Measurements from ENCODE around the gene NTM.
A peak's percentile ranks its signal among the peaks of the same experiment; 100 is the strongest.

Gene NTM

DNA sequence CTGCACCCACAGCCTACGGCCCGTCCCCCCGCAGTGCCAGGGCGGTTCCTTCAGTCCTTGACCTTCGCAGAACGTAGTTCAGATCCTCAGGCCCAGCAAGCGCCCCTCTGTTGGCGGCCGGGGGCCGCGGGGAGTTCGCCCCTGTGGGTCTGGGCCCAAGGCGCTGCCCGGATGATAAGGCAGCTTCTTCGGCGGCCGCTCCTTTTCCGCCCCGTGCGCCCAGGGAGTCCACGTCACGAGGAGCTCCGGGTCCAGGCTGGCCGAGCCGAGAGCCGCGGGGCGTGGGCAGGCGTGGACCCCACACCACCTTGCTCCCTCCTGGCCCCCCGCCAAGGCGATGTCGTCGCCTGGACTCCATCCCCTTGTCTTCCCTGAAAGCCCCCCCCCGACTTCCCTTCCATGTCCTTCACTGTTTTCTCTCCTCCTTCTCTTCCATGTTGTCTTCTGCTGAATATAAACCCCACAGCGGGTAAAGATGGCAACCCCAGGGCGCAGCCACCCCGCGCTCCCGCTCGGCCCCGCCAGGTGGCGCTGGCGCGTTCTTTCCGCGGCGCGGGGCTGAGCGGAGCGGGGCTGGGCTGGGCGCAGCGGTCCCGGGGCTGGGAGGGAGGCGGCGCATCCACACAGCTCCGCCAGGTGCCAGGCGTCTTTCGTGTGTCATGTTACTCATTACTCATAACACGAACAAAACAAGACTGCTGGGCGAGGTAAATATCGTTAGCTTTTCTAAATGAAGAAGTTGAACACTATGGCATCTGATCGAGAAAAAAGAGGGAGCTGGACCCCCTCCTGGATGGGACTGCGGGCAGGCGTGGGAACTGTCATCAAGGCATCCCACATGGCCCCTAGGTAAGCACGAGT lies 321.0 kb downstream of the NTM start:
- CTCF ChIA-PET = interaction anchor here (0.6 to 1.2 kb wide), 18 partner anchors 8 to 545 kb away, joined by 3 to 6 read pairs (median 4); no protein-coding TSS in a partner anchor
- Histone ChIP-seq H3K27ac (ENCODE audit: extremely low read depth, low read depth, low read length) (no peak overlapping the region), H3K4me1 (ENCODE audit: control insufficient read depth, insufficient read depth, low read length) (no peaks in the 10 kb centered on the region; the same call in 1 of the 2 replicates), H3K9me3 (ENCODE audit: control insufficient read depth, insufficient read depth, low read depth, low read length) (no peaks in the 10 kb centered on the region), H3K36me3 (ENCODE audit: control insufficient read depth in 2 of 2, insufficient read depth in 1 of 2, low read length in 2 of 2) (no peaks in the 10 kb centered on the region), H3K4me3 (ENCODE audit: low read depth, low read length) (no peak overlapping the region)
- POLR2A ChIA-PET = no interaction called here
- peak; percentile 41; the same call in 1 of the 2 replicates for TF ChIP-seq ZBTB8A (tag by site-specific recombination; IDR thresholded peaks at IDR 0.05)
- TF ChIP-seq, protein P1, sequence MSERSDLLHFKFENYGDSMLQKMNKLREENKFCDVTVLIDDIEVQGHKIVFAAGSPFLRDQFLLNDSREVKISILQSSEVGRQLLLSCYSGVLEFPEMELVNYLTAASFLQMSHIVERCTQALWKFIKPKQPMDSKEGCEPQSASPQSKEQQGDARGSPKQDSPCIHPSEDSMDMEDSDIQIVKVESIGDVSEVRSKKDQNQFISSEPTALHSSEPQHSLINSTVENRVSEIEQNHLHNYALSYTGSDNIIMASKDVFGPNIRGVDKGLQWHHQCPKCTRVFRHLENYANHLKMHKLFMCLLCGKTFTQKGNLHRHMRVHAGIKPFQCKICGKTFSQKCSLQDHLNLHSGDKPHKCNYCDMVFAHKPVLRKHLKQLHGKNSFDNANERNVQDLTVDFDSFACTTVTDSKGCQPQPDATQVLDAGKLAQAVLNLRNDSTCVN (tag by site-specific recombination; optimal IDR thresholded peaks at IDR 0.05) = peak; percentile 19
- no peak for TF ChIP-seq KLF1 (tag by site-specific recombination; IDR thresholded peaks at IDR 0.05)

DNA sequence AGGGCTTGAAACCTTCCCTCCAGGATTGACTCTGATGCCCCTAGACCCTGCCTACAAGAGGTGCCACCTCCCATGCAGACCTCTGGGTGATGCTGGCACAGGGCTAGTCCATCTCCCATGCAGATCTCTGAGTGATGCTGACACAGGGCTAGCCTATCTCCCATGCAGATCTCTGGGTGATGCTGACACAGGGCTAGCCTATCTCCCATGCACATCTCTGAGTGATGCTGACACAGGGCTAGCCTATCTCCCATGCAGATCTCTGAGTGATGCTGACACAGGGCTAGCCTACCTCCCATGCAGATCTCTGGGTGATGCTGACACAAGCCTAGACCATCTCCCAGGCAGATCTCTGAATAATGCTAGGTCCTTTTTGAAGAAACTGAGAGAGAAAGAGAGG lies 321.7 kb downstream of the NTM start:
- no peak overlapping the region for H3K27ac ChIP-seq (ENCODE audit: extremely low read depth, low read depth, low read length)
- H3K4me1 ChIP-seq (ENCODE audit: control insufficient read depth, insufficient read depth, low read length) = no peaks in the 10 kb centered on the region; the same call in 1 of the 2 replicates
- H3K4me3 ChIP-seq (ENCODE audit: low read depth, low read length) = no peak overlapping the region
- CTCF ChIA-PET = interaction anchor here (0.6 to 4.7 kb wide), 17 partner anchors 9 to 546 kb away, joined by 3 to 27 read pairs (median 4); no protein-coding TSS in a partner anchor
- POLR2A ChIA-PET = no interaction called here
- H3K36me3 ChIP-seq (ENCODE audit: control insufficient read depth in 2 of 2, insufficient read depth in 1 of 2, low read length in 2 of 2) = no peaks in the 10 kb centered on the region
- H3K9me3 ChIP-seq (ENCODE audit: control insufficient read depth, insufficient read depth, low read depth, low read length) = no peaks in the 10 kb centered on the region
- TF ChIP-seq ZNF221 (tag by site-specific recombination; IDR thresholded peaks at IDR 0.05; ENCODE audit: borderline replicate concordance) = no peak
- TF ChIP-seq, protein P2, sequence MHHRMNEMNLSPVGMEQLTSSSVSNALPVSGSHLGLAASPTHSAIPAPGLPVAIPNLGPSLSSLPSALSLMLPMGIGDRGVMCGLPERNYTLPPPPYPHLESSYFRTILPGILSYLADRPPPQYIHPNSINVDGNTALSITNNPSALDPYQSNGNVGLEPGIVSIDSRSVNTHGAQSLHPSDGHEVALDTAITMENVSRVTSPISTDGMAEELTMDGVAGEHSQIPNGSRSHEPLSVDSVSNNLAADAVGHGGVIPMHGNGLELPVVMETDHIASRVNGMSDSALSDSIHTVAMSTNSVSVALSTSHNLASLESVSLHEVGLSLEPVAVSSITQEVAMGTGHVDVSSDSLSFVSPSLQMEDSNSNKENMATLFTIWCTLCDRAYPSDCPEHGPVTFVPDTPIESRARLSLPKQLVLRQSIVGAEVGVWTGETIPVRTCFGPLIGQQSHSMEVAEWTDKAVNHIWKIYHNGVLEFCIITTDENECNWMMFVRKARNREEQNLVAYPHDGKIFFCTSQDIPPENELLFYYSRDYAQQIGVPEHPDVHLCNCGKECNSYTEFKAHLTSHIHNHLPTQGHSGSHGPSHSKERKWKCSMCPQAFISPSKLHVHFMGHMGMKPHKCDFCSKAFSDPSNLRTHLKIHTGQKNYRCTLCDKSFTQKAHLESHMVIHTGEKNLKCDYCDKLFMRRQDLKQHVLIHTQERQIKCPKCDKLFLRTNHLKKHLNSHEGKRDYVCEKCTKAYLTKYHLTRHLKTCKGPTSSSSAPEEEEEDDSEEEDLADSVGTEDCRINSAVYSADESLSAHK (tag by site-specific recombination; IDR thresholded peaks at IDR 0.05) = no peak
- TF ChIP-seq ZNF76 (tag by site-specific recombination; IDR thresholded peaks at IDR 0.05; ENCODE audit: borderline replicate concordance, low read depth) = no peak
- TF ChIP-seq, protein P3, sequence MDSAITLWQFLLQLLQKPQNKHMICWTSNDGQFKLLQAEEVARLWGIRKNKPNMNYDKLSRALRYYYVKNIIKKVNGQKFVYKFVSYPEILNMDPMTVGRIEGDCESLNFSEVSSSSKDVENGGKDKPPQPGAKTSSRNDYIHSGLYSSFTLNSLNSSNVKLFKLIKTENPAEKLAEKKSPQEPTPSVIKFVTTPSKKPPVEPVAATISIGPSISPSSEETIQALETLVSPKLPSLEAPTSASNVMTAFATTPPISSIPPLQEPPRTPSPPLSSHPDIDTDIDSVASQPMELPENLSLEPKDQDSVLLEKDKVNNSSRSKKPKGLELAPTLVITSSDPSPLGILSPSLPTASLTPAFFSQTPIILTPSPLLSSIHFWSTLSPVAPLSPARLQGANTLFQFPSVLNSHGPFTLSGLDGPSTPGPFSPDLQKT (IDR thresholded peaks at IDR 0.05; ENCODE audit: borderline replicate concordance, low read depth, low read length) = no peak
- no peak for TF ChIP-seq ZNF610 (tag by site-specific recombination; IDR thresholded peaks at IDR 0.05; ENCODE audit: borderline replicate concordance)
- TF ChIP-seq, protein P4, sequence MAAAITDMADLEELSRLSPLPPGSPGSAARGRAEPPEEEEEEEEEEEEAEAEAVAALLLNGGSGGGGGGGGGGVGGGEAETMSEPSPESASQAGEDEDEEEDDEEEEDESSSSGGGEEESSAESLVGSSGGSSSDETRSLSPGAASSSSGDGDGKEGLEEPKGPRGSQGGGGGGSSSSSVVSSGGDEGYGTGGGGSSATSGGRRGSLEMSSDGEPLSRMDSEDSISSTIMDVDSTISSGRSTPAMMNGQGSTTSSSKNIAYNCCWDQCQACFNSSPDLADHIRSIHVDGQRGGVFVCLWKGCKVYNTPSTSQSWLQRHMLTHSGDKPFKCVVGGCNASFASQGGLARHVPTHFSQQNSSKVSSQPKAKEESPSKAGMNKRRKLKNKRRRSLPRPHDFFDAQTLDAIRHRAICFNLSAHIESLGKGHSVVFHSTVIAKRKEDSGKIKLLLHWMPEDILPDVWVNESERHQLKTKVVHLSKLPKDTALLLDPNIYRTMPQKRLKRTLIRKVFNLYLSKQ (tag by site-specific recombination; IDR thresholded peaks at IDR 0.05; ENCODE audit: borderline replicate concordance) = no peak
- TF ChIP-seq ZNF132 (tag by site-specific recombination; IDR thresholded peaks at IDR 0.05; ENCODE audit: borderline replicate concordance) = no peak
- TF ChIP-seq ZNF394 (tag by site-specific recombination; IDR thresholded peaks at IDR 0.05; ENCODE audit: borderline replicate concordance) = no peak
- TF ChIP-seq MYNN (tag by site-specific recombination; IDR thresholded peaks at IDR 0.05; ENCODE audit: borderline replicate concordance) = no peak
- TF ChIP-seq, protein P5, sequence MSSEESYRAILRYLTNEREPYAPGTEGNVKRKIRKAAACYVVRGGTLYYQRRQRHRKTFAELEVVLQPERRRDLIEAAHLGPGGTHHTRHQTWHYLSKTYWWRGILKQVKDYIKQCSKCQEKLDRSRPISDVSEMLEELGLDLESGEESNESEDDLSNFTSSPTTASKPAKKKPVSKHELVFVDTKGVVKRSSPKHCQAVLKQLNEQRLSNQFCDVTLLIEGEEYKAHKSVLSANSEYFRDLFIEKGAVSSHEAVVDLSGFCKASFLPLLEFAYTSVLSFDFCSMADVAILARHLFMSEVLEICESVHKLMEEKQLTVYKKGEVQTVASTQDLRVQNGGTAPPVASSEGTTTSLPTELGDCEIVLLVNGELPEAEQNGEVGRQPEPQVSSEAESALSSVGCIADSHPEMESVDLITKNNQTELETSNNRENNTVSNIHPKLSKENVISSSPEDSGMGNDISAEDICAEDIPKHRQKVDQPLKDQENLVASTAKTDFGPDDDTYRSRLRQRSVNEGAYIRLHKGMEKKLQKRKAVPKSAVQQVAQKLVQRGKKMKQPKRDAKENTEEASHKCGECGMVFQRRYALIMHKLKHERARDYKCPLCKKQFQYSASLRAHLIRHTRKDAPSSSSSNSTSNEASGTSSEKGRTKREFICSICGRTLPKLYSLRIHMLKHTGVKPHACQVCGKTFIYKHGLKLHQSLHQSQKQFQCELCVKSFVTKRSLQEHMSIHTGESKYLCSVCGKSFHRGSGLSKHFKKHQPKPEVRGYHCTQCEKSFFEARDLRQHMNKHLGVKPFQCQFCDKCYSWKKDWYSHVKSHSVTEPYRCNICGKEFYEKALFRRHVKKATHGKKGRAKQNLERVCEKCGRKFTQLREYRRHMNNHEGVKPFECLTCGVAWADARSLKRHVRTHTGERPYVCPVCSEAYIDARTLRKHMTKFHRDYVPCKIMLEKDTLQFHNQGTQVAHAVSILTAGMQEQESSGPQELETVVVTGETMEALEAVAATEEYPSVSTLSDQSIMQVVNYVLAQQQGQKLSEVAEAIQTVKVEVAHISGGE (tag by site-specific recombination; conservative IDR thresholded peaks at IDR 0.05; ENCODE audit: low read depth) = no peak
- no peak for TF ChIP-seq ZNF112 (tag by site-specific recombination; IDR thresholded peaks at IDR 0.05)
- TF ChIP-seq ZNF521 (tag by site-specific recombination; IDR thresholded peaks at IDR 0.05) = no peak
- no peak for TF ChIP-seq GLI2 (tag by site-specific recombination; IDR thresholded peaks at IDR 0.05; ENCODE audit: borderline replicate concordance, low read depth)

All from HEK293 (cell line).